HG02571 (cell line): Measurements from ENCODE around the gene NAT8L.

Experiments
- ATAC-seq: cut with Tn5 transposase; IDR thresholded peaks from one replicate; pipeline ENCODE4 v1.9.1; 2021; ENCODE audit warnings: mild to moderate bottlenecking, moderate library complexity; ENCODE audit not compliant: unreplicated experiment

NAT8L gene

DNA sequence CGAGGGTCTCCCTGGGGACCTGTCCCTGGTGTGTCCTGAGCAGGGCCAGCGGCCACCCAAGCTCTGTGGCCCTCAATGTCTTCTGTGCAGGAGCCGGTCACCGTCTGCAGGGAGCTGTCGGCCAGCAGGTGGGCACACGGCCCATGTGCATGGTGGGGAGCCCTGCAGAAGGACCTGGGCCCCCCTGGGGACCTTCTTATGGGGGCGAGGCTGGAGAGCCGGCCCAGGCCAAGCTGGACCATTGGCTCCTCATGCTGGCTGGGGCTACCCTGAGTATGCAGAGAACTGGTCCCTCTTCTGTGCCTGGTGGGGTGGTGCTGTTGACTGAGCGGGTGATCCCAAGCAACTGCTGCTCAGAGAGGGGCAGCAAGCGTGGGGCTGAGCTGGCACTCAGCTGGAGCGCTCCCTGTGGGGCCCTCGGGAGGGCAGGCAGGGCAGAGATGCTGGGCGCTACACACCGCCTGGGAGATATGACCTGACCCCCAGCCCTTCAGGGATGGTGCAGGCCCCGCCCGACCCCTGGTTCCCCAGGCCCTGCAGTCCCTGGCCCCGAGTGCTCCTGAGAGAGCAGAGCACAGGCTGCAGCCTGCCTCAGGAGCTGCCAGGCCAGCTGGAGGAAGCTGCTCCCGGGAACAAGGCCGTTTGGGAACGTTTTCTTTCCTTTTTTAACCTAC lies 14.8 kb downstream of the NAT8L start:
- ATAC-seq: no peak

DNA sequence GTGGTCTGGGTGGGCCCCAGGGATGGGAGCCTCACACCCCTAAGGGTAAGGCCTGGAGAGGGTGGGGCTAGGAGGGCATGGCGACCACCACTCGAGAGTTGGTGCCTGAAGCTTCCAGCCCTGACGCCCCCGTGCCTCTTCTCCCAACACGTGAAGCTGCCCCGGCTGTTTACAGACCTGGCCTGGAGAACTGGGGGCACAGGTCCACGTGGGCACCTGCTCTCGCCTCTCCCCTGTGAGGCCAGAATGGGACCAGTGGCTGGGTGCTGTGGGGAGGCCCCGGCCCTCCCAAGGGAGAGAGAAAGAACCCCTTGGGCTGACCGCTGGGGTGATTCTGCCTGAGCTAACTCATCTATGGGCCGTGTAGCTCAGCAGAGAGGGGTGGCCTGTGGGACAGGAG lies 15.5 kb downstream of the NAT8L start:
- no peak for ATAC-seq

DNA sequence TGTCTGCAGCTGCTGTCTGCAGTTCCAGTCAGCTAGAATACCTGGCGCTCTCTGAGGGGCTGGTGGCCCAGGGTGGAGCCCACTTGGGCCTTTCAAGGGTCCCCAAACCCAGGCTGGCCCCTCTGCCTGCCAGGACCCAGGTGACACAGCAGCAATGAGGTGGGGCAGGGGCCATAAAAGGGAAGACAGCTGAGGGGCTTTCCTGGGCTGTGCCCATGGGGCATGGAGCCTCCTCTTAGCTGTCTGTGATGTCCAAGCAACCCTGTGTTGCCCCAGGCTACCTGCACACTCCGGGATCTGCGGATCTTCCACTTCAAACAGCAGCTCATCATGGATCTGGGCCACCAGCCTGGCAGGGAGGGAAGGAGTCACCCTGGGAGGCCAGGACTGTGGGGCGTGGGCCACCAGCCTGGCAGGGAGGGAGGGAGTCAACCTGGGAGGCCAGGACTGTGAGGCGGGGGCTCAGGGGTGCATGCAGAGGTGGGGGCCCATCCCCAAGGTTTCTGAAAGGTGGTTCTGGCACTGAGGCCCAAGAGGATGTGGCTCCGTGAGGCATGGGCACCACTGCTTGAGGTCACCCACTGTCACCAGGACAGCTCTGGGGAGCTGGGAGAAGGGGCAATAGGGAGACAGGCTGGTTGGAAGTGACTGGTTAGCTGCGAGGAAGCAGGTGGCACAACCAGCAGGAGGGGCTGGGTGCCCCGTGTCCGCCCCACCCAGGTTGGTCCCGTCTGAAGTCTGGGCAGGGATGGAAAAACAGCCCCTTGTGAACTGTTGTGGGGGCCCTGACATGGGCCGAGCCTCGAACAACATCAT lies 16.3 kb downstream of the NAT8L start:
- ATAC-seq: no peak

DNA sequence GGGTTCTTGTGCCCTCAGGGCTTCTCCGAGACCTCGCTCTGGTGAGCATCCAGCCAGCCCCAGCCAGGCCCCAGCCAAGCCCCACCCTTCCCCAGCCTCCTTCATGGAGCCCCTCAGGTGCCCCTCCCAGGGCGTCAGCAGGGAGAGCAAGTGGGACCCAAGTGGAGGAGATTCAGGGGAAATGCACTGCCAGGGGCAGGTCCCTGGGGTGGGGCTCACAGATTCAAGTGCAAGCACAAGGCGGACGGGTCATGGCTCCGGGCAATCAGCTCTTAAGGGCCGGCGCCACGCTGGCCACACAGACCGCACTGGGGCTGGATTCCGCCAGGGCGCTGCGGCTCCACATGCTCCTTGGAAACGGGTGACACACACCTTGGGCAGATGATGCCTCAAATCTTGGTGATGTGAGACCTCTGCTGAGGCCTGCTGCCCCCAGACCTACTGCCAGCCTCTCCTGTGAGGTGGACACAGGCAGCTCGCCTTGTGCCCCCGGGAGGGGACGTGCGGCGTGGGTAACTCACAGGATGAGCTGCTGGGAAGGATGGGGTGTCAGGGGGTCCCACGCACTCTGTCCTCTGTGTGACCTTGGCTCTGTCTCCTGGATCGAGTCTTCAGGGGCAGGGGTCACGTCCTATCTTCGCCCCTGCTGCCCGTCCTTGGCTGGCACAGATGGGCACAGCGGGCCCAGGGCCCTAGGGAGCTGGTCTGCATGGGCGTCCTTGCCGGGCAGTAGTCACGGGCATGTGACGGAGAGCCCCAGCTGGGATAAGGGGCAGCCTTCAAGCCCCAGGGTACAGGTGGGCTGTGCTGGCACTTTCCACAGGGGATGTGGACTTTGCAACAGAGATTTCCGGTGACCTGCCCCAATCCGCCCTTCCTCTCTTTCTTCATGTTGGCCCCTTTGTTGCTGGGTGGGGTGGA lies 17.1 kb downstream of the NAT8L start:
- no peak for ATAC-seq

DNA sequence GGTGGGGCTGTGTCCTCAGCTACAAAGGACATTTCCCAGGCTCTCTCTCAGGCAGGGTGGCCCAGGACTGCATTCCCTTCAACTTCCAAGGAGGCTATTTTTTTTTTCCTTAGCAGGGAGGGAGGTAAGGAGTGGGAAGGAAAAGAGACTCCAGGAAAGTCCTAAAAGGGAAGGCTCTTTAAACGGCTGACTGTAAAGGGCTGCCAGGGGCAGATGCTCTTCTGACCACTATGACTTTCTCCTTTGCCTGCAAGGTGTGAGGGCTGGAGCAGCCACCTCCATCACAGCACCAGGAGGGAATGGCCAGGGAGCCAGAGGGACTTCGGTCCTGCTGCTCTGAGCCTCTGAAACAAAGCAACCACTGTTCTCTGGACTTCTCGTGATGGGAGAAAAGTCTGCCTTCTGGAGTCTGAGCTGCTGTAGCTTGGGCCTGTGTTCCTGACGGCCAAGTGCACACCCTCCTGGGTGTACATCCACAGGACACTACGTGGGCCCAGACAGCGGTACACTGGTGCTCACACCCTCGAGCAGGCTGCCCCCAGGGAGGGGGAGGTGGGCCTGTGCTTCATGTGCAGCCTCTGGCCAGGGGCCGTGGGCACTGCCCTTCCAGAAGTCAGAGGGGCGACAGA lies 17.9 kb downstream of the NAT8L start:
- no peak for ATAC-seq

DNA sequence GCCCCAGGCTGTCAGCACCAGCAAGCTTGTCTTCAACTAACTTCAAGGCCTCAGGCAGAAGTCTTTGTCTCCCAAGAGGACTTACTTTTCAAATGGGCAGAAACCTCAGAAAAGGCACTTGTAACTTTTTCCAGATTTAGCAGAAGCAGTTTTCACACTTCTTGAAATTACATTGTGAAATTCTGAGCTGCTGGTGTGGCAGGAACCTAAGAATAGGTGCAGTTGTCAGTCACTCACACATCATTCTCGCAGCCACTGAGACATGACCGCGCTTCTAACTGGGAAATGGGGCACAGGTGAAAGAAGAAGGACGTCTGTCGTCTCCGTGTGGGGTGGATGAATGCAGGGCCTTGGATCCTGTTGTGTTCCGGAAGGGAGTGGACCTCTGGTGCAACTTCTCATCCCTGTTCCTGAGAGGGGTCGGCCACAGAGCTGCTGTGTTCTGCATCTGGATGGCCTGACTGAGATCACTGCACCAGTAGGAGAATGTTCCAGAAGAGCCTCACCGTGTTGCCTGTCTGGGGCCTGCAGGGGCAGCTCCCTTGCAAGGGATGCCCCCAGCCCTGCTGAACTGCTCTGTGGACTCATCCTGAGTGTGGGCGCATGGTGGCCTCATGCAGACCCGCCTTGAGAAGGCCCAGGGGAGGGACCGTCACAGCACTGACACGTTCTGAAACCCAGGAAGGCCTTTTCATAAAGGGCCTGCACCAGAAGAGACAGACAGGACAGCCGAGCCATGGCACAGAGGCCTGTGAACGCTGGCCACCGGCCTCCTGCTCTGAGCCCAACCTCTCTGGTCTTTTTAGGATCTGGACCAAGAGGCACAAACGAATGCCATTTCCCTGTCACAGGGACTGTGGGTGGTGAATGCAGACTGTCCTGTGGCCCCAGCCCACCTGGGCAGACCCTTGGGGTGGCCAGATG lies 18.7 kb downstream of the NAT8L start:
- no peak for ATAC-seq

DNA sequence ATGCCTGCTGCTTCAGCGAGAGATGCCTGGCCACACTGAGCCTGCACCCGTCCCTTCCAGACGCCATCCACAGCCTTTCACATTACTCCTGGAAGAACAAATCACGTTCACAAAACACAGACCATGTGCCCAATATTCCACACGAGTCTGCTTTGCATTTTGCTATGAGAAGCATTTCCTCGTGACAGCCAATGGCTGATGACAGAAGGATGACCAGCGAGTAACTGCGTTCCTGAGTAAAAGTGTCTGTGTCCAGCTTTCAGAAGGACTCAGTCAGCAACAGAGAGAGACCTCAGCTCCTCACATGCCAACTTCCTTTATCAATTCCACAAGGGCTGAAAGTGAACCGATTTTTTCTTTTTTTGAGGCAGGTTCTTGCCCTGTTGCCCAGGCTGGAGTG lies 19.5 kb downstream of the NAT8L start:
- no peak for ATAC-seq

DNA sequence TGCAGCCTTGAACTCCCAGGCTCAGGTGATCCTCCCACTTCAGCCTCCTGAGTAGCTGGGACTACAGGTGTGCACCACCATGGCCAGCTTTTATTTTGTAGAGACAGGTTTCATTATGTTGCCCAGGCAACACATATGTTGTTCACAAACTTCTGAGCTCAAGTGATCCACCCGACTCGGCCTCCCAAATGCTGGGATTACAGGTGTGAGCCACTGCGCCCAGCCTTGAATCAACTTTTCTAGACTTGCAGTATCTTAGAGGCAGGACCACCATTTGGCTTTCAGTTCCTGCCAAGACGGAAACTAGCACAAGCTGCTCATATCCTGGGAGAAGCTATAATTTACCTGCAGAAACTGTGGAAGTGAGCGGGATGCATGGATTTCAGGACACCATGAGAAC lies 19.9 kb downstream of the NAT8L start:
- no peak for ATAC-seq

DNA sequence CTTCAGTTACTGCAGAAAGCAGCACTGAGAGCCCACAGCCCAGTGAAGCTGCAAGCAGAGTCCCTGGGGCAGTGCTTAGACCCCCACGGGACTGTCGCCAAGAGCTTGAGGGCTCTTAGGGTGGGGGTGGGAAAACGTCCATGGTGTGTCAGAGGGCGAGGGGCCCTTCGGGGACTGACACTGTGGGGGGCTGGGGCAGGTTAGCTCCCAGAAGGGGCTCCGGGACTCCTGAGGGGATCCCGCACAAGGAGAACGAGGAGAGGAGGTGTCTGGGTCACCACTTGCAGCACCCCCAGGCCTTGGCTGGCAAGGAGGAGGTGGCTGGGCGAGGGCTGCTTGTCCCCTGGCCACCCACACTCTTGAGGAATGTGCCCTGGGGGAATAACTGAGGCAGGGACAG lies 20.8 kb downstream of the NAT8L start:
- ATAC-seq: no peak

DNA sequence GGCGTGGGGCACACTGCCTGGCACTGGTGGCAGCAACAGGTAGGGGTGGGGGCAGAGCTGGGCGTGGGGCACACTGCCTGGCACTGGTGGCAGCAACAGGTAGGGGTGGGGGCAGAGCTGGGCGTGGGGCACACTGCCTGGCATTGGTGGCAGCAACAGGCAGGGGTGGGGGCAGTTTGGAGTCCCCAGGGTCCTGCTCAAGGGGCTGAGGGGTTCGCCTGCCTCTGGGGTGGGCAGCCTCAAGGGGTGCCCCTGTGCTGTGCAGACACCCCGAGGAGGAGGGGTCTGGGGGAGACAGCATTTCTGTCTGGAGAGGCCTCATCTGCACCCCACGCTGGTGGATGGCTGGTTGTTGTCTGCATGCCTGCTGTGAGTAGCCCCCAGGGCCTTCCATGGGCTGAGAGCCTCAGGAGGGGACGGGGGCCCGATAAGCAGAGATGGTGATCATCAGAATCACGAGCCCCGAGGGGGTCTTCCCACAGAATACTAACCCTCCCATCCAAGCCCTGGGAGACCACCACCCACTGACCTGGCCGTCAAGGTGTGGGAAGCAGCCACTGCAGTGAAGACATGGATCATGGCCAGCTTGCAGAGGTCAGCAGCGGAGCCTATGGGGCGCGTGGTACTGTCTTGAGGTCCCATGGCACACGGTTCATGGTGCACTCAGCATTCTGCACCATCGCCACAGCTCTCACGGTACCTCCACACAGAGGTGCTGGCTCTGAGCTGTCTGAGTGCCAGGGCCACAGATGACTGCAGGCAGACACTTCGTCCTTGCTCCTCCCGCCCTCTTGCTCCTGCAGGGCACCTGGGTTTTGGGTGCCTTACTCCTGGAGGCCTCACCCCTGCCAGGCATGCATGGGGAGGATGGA lies 21.5 kb downstream of the NAT8L start:
- no peak for ATAC-seq

DNA sequence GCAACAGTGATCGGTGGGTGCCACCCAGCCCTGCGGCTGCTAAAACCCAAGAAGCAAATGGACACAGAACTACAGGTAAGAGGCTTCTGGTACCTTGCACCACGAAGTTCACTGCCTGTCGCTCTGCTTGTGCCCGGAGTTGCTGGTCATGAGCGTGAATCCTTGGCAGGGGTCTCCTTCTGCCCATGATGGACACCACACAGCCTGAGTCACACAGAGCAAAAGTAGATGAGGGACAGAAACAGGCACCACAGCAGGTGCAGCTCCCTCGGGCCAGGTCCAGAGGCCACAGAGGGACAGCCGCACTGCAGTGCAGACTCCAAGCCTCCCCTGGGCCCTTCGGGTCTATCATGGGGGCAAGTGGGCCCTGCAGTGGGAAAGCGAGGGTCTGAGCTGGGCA lies 22.4 kb downstream of the NAT8L start:
- no peak for ATAC-seq

DNA sequence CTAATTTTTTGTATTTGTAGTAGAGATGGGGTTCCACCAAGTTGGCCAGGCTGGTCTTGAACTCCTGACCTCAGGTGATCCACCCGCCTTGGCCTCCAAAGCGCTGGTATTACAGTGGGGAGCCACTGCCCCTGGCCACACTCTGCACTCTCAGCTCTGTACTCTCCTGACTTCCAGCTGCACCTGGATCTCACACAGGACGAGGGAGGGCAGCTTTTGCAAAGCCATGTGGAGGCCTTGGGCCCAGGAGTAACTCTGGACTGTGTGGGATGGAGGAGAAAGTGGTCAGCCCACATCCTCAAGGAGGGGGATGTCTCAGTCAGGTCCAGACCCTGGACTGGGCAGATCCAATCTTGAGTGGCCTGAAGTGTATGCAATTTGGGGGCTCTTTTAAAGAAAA lies 23.0 kb downstream of the NAT8L start:
- ATAC-seq: no peak

DNA sequence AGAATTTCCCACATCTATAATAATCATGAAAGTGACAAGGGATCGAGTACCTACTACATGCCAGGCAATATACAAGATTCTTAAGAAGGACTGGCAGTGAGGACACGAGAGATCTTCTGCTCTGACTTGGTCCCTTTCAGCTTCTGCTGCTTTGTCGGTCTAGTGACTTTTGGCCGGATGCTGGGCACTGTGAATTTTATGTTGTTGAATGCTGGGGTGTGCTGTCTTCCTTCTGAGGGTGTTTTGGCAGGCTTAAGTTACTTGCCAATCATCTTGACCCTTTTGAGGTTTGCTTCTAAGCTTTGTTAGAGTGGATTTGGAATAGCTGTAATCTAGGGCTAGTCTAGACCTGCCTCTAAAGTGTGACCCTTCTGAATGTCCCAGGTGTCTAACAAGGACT lies 23.5 kb downstream of the NAT8L start:
- no peak for ATAC-seq

DNA sequence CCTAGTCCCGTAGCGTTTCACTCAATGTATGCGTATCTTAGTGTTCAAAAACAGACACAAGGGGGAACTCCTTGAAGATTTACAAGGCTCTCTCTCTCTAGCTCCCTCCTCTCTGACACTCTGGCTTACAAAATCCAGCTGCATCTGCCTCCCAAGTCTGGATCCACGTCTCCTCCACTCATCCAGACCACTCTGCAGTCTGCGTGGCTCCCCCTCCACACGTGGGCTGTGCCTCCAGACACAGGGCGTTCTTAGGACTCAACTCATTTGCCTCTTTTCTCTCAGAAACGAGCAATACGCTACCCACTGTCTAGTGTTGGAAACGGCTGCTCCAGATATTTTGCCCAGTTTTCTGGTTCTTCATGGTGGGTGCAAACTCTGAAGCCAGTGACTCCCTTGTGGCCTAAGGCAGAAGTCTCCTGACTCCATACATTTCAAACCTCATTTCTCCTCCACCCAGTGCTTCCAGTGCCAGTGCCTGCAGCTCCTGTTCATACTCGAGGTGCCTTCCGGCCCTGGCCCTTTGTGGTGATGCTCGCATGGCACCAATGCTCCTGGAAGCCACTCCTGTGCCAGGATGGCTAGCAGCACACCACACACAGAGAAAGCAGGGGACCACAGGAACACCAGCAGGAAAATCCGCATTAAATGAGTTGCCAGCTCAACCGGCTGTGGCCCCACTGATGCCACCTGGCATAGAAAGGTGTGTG lies 24.1 kb downstream of the NAT8L start:
- ATAC-seq: no peak

DNA sequence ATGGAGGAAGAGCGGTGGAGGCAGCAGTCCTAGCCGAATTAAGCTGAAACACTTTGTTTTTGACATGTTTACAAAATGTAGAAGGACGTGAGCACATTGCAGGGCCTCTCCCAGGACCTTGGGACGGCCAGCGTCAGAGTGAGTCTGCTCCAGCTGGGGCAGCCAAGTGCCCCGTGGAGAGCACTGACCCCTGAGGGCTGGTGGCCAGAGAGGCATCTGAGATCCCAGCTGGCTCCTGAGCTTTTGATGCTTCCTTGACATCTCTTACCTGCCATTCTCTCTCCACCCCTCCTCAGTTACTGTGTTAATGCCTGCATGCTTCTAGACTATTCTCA lies 24.7 kb downstream of the NAT8L start:
- ATAC-seq: no peak

DNA sequence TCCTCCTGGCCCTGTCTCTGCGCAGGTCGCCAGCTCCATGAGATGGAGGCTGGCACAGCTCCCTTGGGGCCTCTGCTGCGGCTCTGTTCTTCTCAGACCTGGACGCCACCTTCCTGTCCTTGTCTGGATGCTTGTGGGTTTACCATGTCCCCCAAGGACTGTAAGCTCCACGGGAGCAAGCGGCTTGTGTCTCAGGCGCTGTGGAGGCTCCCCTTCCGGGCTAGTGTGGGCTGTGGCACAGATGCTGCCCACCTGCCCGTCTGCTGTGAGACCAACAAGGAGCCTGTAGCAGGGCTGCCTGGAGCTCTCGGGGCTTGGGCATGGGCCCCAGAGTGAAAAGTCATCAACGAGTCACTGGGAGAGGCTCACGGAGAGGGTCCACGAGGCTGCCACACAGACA lies 25.2 kb downstream of the NAT8L start:
- ATAC-seq: no peak

DNA sequence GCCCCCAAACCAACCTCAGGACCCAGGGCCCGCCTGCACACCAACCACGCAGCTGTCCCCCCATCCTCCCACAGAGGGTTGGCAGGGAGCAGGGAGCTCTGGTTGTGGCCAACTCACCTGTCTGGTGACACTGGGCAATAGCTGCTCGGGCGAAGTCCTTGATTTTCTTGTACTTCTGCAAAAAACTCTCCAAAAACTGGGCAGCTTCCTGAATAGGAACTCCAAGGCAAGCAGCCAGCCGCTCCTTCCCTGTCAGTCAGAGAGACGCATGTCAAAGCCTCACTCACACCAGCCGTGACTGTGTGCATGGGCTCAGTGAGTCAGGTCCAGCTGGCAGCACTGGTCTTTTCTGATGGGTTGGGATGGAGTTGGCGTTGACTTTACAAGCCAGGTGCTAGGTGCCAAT lies 26.4 kb downstream of the NAT8L start:
- ATAC-seq: no peak

DNA sequence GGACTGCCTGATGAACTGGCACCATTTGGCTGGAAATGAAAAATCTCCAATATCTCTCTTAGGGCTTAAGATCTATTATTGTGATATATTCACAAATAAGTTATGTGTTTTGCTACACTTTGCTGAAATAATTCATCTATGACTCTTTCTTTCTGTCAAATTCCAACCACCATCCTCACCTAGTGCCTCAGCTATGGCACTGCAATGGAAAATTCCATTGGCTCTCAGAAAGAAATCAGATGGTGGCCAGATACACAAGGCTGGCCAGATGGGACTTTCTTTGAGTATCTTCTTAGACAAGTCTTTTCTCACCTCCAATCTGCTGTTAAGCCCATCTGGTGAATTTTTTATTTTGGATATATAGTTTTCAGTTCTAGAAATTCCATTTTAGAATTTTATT lies 28.0 kb downstream of the NAT8L start:
- ATAC-seq: no peak

DNA sequence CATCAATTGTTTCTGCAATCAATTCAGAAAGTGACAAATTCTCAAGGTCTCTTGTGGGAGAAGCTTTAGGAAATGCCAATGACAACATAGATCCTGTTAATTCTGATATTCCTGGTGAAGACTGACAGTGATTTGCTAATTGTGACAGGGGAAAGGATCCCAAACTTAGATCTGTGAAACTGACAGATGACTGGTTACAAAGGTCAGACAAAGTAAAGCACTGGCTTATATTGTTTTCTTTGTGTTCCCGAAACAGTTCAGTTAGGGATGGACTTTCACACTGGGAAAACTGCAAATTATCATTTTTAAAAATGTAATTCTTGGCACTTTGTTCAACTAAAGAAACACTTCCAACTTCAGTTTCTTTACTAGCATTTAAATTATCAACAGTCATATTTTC lies 30.1 kb downstream of the NAT8L start:
- no peak for ATAC-seq
